ENCODE measurements around the gene LMO7.

The LMO7 gene

DNA sequence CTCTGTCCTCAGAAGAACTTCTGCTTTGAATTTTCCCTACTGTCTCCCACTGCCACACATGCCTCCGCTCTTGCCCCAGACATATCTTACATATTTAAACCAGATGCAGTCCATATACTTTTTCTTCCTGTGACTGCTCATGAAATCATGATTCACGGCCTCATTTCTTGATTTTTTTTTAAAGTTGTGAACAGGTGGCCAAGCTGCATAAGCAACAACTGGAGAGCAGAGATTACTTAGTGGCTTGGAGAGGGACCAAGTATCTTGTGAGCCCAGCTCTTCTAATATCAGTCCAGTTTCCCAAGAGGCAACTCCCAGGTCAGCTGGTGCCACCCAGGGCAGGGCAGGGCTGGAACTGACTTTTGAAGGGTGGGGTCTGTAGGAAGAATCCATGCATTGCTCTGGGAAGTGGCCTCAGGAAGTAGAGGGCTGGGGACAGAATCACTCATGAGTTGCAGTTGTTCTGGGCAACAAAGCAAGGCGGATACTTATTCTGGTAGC lies 152.4 kb downstream of the LMO7 start:
- Histone ChIP-seq H3K27me3 (ENCODE audit: insufficient read depth, poor library complexity, severe bottlenecking) (no peaks in the 10 kb centered on the region), H3K4me3 (replicated peaks; ENCODE audit: insufficient read depth, low read length) (no peak overlapping the region), H3K27ac (replicated peaks) (no peak overlapping the region)
- TF ChIP-seq REST (IDR thresholded peaks at IDR 0.05; ENCODE audit: insufficient replicate concordance, low read depth) (no peak), GABPA (IDR thresholded peaks at IDR 0.05; ENCODE audit: low read depth) (no peak), SPI1 (IDR thresholded peaks at IDR 0.05; ENCODE audit: borderline replicate concordance, low read depth) (no peak), POLR2AphosphoS5 (IDR thresholded peaks at IDR 0.05; ENCODE audit: low read depth) (no peak)
- TF ChIP-seq, protein P1, sequence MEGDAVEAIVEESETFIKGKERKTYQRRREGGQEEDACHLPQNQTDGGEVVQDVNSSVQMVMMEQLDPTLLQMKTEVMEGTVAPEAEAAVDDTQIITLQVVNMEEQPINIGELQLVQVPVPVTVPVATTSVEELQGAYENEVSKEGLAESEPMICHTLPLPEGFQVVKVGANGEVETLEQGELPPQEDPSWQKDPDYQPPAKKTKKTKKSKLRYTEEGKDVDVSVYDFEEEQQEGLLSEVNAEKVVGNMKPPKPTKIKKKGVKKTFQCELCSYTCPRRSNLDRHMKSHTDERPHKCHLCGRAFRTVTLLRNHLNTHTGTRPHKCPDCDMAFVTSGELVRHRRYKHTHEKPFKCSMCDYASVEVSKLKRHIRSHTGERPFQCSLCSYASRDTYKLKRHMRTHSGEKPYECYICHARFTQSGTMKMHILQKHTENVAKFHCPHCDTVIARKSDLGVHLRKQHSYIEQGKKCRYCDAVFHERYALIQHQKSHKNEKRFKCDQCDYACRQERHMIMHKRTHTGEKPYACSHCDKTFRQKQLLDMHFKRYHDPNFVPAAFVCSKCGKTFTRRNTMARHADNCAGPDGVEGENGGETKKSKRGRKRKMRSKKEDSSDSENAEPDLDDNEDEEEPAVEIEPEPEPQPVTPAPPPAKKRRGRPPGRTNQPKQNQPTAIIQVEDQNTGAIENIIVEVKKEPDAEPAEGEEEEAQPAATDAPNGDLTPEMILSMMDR (IDR thresholded peaks at IDR 0.05; ENCODE audit: insufficient read depth, low read length) = no peak
- DNase-seq (ENCODE audit: low read depth in 1 of 2, low spot score in 1 of 2) = no peak

DNA sequence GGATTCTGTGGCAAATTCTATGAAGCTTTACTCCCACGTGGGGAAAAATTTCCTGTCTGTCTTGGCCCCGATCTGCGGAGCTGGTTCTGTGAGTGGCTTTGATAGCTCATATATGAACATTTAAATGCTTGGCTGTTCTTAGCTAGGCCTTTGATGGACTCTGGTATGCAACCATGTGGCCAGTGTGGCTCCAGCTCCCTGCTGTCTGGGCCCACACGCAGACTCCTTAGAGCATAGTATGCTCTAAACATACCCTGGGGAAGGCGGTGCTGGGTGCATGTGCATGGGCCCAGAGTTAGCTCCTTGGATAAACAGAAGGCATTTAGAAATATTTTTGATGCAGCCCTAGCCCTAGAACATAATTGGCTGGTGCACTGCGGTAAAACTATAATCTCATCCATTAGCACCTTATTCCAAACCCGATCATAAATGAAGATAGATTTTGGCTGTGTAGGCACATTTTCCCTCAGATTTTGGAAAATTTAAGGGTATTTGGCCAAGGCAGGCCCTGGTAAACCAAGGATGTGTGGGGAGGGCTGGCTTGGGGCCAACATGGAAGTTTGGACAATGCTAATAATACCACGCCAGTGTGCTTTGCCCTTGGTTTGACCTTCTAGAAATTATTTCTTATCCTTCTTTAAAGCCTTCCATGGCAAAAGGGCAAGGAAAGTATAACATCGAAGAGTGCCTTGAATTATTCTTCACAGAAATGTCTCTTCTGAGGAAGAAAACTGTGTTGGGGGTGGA lies 153.5 kb downstream of the LMO7 start:
- H3K27ac ChIP-seq (replicated peaks) = no peak overlapping the region

More for the DNA sequence above, 153.5 kb downstream of the LMO7 start:
- DNase-seq (ENCODE audit: low read depth in 1 of 2, low spot score in 1 of 2) = no peak
- no peak for TF ChIP-seq SPI1 (IDR thresholded peaks at IDR 0.05; ENCODE audit: borderline replicate concordance, low read depth)
- TF ChIP-seq POLR2AphosphoS5 (IDR thresholded peaks at IDR 0.05; ENCODE audit: low read depth) = no peak
- TF ChIP-seq REST (IDR thresholded peaks at IDR 0.05; ENCODE audit: insufficient replicate concordance, low read depth) = no peak
- TF ChIP-seq, protein P1 (IDR thresholded peaks at IDR 0.05; ENCODE audit: insufficient read depth, low read length) = no peak
- TF ChIP-seq GABPA (IDR thresholded peaks at IDR 0.05; ENCODE audit: low read depth) = no peak
- Histone ChIP-seq H3K27me3 (ENCODE audit: insufficient read depth, poor library complexity, severe bottlenecking) (no peaks in the 10 kb centered on the region), H3K4me3 (replicated peaks; ENCODE audit: insufficient read depth, low read length) (no peak overlapping the region)
